Stimulated activated CD8-positive, alpha-beta memory T cell treated with anti-CD3 and anti-CD28 coated beads, Interleukin-7, amount 100 ng/mL, for 24 hours (primary cell): ENCODE results near the gene DCLRE1A.

ENCODE experiments used
- DNase-seq: peaks from one replicate; pipeline ENCODE4 v3.0.0-alpha.2; 2020; ENCODE audit warnings: low read depth

Gene DCLRE1A

DNA sequence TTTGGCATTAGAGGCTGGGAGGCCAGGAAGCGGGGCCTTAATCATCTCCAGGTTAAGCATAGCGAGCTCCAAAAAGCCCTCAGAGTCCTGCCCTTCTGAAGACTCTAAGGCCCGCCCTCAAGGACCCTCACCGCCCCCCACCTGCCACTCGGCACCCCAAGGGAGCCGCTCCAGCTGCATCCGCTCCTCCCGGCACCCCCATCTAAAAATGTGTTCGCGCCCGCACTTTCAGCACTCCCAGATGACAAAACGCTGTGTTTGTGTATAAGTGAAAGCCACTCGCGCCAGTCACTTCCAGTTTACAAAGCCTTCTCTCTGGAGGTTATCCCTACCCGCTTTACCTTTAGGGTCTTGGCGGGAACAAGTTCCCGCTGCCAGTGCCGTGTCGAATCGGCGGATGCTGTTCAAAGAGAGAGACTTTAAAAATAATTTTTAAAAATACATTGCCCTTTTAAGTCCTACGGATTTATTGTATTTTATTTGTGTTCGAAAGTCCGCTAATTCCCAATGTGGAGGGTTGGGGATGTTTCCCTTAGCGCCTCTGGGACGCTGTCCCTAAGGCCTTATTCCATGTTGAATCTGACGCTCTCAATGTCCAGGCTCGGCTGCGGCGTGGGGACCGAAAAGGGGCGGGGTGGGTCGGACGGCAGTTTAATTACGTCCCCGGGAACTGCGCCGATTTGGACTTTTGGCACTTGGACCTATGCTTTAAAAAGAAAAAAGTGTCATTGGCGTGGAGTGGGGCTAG is at the start of gene DCLRE1A, which contains the start of gene NHLRC2:
DCLRE1A (minus strand) TSS at position 70 of the 748 bp plus-strand sequence. CDS start 900 bp downstream, outside the sequence.
NHLRC2 (plus strand) TSS at position 649 of the 748 bp plus-strand sequence. CDS start 212 bp downstream, outside the sequence.
- peak; percentile 52 for DNase-seq

GRCh38 chr10:113899952-113900598 is 46.2 kb upstream of the DCLRE1A start:
- no peak for DNase-seq

DNA sequence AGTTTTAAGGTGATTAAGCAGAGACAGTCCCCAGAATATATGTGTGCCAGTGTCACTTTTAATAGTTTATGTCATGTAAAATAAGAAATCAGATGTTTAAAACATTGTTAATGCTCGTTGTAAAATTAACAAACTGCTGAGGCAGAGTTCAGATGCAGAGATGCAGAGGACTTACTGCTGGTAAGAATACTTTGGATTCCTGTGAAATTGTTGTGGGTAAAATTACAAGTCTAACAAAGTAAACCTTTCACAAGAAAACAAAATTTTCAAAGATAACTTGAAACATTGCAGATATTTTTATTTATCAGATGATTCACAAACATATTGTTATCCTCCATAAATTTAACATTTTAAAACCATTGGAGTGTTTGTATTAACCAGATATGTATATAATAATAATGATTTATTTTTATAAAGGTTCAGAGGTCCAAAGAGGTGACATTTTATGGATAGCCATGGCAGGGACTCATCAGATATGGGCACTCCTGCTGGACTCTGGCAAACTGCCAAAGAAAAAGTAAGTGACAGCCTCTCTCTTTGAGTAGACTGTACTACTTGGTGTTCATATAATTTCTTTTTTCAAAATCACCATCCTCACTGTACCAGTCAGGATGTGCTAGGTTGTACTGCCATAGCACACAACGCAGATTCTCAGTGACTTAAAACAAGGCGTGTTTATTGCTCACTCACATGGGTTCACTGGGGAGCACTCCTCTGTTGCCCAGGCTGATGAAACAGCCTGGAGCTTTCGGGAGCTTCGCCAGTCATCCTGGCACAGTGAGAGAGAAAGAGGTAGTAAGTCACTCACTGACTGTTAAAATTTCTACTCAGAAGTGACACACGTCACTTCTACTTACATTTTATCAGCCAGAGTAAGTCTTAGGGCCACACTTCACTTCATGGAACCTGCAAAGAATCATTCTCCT is 44.1 kb upstream of the DCLRE1A start:
- no peak for DNase-seq

- no peak for DNase-seq
Measured at GRCh38 chr10:113895018-113895417, 41.1 kb upstream of the DCLRE1A start.

GRCh38 chr10:113894581-113894980 is 40.7 kb upstream of the DCLRE1A start:
- DNase-seq = no peak

- no peak for DNase-seq
Measured at GRCh38 chr10:113893570-113893969, 39.7 kb upstream of the DCLRE1A start.

GRCh38 chr10:113891476-113891875 is 37.6 kb upstream of the DCLRE1A start:
- DNase-seq = no peak

DNA sequence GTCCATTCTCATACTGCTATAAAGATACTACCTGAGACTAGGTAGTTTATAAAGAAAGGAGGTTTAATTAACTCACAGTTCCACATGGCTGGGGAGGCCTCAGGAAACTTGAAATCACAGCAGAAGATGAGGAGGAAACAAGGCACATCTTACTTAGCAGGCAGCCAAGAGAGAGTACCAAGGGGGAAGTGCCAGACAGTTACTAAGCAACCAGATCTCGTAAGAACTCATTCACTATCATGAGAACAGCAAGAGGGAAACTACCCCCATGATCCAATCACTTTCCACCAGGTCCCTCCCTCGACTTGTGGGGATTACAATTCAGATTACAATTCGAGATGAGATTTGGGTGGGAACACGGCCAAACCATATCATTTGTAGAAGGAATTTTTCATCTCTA is 36.9 kb upstream of the DCLRE1A start:
- DNase-seq = no peak

- DNase-seq = no peak
Measured at GRCh38 chr10:113889911-113890310, 36.0 kb upstream of the DCLRE1A start.

- DNase-seq = no peak
Measured at GRCh38 chr10:113882240-113882639, 28.4 kb upstream of the DCLRE1A start.

GRCh38 chr10:113880236-113880635 is 26.4 kb upstream of the DCLRE1A start:
- no peak for DNase-seq

DNA sequence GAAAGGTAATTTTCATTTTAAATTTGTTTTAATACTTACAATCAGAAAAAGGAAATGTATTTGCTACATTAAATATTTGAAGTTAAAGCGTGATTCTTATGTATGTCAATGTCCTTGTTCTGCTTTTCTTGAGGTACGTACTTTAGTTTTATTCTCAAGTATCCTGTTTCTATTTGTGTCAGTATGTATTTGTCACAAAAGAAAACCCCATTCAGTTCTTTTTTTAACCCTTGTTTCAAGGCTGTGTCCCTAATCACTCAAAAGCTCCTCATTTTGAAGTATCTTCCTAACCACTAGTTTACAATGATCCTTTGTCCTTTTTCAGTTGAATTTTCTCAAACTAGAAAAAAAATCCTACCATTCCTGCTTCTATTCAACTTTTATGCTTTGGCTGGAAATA is 25.8 kb upstream of the DCLRE1A start:
- DNase-seq = no peak

DNA sequence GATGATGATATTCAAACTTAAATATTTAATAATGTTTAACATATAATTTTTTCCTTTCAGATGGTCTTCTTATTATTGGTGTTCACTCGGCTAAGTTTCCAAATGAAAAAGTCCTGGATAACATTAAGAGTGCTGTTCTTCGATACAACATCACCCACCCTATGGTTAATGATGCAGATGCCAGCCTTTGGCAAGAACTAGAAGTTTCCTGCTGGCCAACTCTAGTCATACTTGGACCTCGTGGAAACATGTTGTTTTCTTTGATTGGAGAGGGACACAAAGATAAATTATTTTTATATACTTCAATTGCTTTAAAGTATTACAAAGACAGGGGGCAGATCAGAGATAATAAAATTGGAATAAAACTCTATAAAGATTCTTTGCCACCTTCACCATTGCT is 22.6 kb upstream of the DCLRE1A start:
- no peak for DNase-seq

GRCh38 chr10:113875212-113875611 is 21.3 kb upstream of the DCLRE1A start:
- DNase-seq = no peak

GRCh38 chr10:113872139-113873030 is 18.5 kb upstream of the DCLRE1A start:
- DNase-seq = no peak

GRCh38 chr10:113869789-113870188 is 15.9 kb upstream of the DCLRE1A start:
- no peak for DNase-seq

- no peak for DNase-seq
Measured at GRCh38 chr10:113867904-113868303, 14.0 kb upstream of the DCLRE1A start.

DNA sequence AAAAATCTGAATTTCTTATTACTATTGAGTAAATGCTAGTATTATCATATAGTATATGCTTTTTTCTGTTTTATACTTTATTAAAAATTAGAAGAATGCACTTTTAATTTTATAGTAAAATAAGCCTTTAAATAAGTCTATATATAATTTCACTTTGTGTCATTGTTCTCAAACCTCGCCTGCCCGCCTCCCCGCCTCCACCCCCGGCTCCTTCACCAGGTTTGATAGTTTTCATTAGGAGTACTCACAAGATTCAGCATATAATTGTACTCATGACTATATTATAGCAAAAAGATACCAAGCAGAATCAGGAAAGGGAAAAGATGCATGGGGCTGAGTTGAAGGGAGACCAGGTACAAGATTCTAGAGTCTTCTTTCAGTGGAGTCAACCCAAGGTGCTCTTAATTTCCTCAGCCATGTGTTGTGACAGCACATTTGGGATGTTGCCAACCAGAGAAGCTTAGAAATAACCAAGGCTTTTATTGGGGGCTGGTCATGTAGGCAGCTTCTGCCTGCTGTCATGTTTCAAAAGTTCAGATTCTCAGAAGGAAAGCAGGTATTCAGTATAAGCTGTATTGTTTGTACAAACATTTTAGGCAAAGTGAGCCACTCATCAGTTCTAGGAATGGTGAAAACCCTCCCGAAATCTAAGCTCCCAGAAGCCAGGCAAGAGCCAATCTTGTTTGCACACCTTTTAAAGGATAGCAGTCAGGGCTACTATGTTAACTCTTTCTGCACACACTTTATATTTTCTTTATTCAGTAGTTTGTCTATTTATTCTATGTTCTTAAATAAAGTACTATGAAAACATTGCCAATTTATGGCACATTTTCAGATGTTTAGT is 12.9 kb upstream of the DCLRE1A start:
- no peak for DNase-seq

- no peak for DNase-seq
Measured at GRCh38 chr10:113865901-113866300, 12.0 kb upstream of the DCLRE1A start.

- no peak for DNase-seq
Measured at GRCh38 chr10:113859261-113859660, 5.4 kb upstream of the DCLRE1A start.
